Ascending aorta (tissue), 2 donors: ENCODE measurements around the gene C17orf75. TPM values are rescaled to one million over a fixed set of nuclear protein-coding genes. Genes with fewer than 3 reads are reported as not detected.

Experiments used
- DNase-seq, 2 donors: peaks; one replicate each; pipeline ENCODE4 v3.0.0-alpha.2; 2019; ENCODE audit warnings: low spot score in 2 of 2
- H3K27ac ChIP-seq, 2 donors: fragments of 200-600 bp; sonication (generic); one replicate each; pipeline ENCODE4 v1.5.1; 2016 to 2017; ENCODE audit warnings: mild to moderate bottlenecking in 1 of 2
- H3K27me3 ChIP-seq: fragments of 200-600 bp; sonication (generic); one replicate; pipeline ENCODE4 v1.5.1; 2017
- H3K36me3 ChIP-seq, 2 donors: fragments of 200-600 bp; sonication (generic); one replicate each; pipeline ENCODE4 v1.5.1; 2016
- H3K4me1 ChIP-seq, 2 donors: fragments of 200-600 bp; sonication (generic); one replicate each; pipeline ENCODE4 v1.5.1; 2016 to 2017; ENCODE audit warnings: mild to moderate bottlenecking in 1 of 2
- H3K4me3 ChIP-seq, 2 donors: fragments of 200-600 bp; sonication (generic); one replicate each; pipeline ENCODE4 v1.5.1; 2016 to 2017; ENCODE audit warnings: mild to moderate bottlenecking in 1 of 2
- H3K9me3 ChIP-seq, 2 donors: fragments of 200-600 bp; sonication (generic); one replicate each; pipeline ENCODE4 v1.5.1; 2016
- intact Hi-C: fragments of 100-400 bp; cut with DNase I; formaldehyde crosslinking; loops from one replicate; pipeline ENCODE4 v1.15.1; 2023
- total RNA-seq: library from RNA; depleted of rRNA; stranded (reverse); fragments of >200 nt; gene quantifications from one replicate; pipeline ENCODE4 v1.1.0, GENCODE V29; 2016
- TF ChIP-seq, protein P1 (sequence below), 3 experiments: fragments of 200-600 bp in 2 of 3; fragments of 450-650 bp in 1 of 3; sonication (generic) in 2 of 3; IDR thresholded peaks; one replicate each; pipeline ENCODE4 v1.5.1; 2016 to 2019; ENCODE audit warnings: antibody characterized with exemption in 3 of 3, mild to moderate bottlenecking in 1 of 3, moderate library complexity in 1 of 3

The C17orf75 gene
- total RNA-seq, 1 donor from 2014 or later: 15.5 TPM

DNA sequence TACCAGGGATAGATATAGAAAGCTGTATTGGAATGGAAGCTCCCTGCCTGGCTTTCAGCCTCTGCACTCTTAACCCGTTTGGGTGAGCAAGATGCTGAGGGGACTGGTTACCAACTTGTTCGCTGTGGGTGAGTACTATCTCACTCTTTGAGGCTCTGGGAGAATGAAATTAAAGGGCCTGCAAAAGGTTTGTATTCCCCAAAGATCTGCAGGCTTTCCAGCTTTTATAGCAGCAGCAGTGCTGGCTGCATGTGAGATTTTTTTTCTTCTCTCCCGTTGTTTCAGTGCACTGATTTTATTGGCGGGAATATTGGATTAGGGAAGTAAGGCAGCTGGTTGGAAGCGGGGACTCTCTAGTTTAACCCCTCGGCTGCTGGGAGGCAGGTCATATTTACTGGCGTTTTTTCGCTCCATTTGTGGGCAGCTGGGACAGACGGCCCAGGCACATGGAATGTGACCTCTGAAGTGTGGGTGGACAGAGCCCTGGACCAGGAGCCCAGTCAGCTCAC lies 30.9 kb downstream of the C17orf75 start:
- no peaks in the 10 kb centered on the region for H3K9me3 ChIP-seq
- intact Hi-C loops: no loop called here
- no peaks in the 10 kb centered on the region for H3K4me1 ChIP-seq
- H3K36me3 ChIP-seq: no peaks in the 10 kb centered on the region
- no peaks in the 10 kb centered on the region for H3K27me3 ChIP-seq
- TF ChIP-seq, protein P1, sequence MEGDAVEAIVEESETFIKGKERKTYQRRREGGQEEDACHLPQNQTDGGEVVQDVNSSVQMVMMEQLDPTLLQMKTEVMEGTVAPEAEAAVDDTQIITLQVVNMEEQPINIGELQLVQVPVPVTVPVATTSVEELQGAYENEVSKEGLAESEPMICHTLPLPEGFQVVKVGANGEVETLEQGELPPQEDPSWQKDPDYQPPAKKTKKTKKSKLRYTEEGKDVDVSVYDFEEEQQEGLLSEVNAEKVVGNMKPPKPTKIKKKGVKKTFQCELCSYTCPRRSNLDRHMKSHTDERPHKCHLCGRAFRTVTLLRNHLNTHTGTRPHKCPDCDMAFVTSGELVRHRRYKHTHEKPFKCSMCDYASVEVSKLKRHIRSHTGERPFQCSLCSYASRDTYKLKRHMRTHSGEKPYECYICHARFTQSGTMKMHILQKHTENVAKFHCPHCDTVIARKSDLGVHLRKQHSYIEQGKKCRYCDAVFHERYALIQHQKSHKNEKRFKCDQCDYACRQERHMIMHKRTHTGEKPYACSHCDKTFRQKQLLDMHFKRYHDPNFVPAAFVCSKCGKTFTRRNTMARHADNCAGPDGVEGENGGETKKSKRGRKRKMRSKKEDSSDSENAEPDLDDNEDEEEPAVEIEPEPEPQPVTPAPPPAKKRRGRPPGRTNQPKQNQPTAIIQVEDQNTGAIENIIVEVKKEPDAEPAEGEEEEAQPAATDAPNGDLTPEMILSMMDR (IDR thresholded peaks at IDR 0.05): no peak
- no peak overlapping the region for H3K27ac ChIP-seq
- H3K4me3 ChIP-seq: peak overlapping the region in 1 of 2 donors; percentile 46
- no peak for DNase-seq

- H3K4me3 ChIP-seq: no peak overlapping the region
- no peak for DNase-seq
- TF ChIP-seq, protein P1 (IDR thresholded peaks at IDR 0.05): no peak
- intact Hi-C loops: no loop called here
- H3K27ac ChIP-seq: no peak overlapping the region
- H3K27me3 ChIP-seq: no peaks in the 10 kb centered on the region
- H3K4me1 ChIP-seq: no peaks in the 10 kb centered on the region
- H3K9me3 ChIP-seq: no peaks in the 10 kb centered on the region
- H3K36me3 ChIP-seq: no peaks in the 10 kb centered on the region
Observed at GRCh38 chr17:32307658-32308057, 34.3 kb downstream of the C17orf75 start.

DNA sequence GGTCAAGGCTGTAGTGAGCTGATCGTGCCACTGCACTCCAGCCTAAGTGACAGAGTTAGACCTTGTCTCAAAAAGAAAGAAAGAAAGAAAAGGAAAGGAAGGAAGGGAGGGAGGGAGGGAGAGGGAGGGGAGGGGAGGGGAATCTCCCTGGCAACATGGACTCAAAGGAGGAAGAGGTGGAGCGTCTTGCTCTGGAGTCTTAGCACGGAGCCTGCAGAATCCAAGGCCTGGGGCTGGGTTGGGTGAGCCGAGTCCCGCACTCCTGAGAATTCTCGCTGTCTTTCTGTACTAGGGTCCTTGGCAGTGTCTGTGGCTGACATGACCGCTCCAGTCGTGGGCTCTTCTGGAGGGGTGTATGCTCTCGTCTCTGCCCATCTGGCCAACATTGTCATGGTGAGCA lies 36.9 kb downstream of the C17orf75 start:
- H3K4me1 ChIP-seq: no peaks in the 10 kb centered on the region

DNA sequence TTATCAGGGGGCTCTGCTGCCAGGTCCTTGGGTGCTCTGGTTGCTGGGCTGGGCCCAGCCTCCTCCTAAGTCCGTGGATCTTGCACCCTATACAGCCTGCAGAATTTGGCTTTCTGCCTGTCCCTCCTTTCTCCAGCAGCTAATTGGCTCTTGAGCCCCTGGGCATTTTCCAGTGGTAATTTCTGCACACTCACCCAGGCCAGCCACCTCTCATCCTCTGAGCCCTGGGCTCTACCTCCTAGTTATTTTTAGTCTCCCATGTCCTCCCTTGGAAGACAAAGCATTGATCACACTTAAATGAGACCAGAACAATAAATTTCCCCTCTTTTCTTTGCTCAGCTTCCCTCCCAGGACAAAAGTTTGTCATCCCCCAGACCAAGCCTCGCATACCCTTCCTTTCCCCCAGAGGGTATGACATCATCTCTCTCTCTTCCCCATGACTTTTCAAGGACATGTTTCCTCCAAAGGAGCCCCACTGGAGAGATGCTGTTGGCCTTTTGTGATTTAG lies 38.1 kb downstream of the C17orf75 start:
- Histone ChIP-seq H3K36me3 (no peaks in the 10 kb centered on the region), H3K4me1 (no peaks in the 10 kb centered on the region), H3K27ac (no peak overlapping the region), H3K4me3 (no peak overlapping the region), H3K9me3 (no peaks in the 10 kb centered on the region), H3K27me3 (no peaks in the 10 kb centered on the region)
- no peak for DNase-seq
- intact Hi-C loops: no loop called here
- TF ChIP-seq, protein P1 (IDR thresholded peaks at IDR 0.05): no peak

More for the DNA sequence above, 36.9 kb downstream of the C17orf75 start:
- no peaks in the 10 kb centered on the region for H3K36me3 ChIP-seq
- no peaks in the 10 kb centered on the region for H3K9me3 ChIP-seq
- intact Hi-C loops: no loop called here
- H3K27ac ChIP-seq: no peak overlapping the region
- H3K27me3 ChIP-seq: no peaks in the 10 kb centered on the region
- H3K4me3 ChIP-seq: no peak overlapping the region
- no peak for DNase-seq
- TF ChIP-seq, protein P1 (IDR thresholded peaks at IDR 0.05): no peak

GRCh38 chr17:32302860-32303649 lies 38.9 kb downstream of the C17orf75 start:
- TF ChIP-seq, protein P1 (IDR thresholded peaks at IDR 0.05): no peak
- no peak for DNase-seq
- Histone ChIP-seq H3K4me1 (no peaks in the 10 kb centered on the region), H3K4me3 (no peak overlapping the region), H3K27ac (no peak overlapping the region), H3K9me3 (no peaks in the 10 kb centered on the region), H3K36me3 (no peaks in the 10 kb centered on the region), H3K27me3 (no peaks in the 10 kb centered on the region)
- intact Hi-C loops: no loop called here
